ENCODE measurements around the gene TARDBP.
"Not testable (repeated sequence)": the region's sequence is repeated elsewhere in the genome, so short reads cannot be mapped to it uniquely, and the experiment has no call there.

Gene TARDBP

DNA sequence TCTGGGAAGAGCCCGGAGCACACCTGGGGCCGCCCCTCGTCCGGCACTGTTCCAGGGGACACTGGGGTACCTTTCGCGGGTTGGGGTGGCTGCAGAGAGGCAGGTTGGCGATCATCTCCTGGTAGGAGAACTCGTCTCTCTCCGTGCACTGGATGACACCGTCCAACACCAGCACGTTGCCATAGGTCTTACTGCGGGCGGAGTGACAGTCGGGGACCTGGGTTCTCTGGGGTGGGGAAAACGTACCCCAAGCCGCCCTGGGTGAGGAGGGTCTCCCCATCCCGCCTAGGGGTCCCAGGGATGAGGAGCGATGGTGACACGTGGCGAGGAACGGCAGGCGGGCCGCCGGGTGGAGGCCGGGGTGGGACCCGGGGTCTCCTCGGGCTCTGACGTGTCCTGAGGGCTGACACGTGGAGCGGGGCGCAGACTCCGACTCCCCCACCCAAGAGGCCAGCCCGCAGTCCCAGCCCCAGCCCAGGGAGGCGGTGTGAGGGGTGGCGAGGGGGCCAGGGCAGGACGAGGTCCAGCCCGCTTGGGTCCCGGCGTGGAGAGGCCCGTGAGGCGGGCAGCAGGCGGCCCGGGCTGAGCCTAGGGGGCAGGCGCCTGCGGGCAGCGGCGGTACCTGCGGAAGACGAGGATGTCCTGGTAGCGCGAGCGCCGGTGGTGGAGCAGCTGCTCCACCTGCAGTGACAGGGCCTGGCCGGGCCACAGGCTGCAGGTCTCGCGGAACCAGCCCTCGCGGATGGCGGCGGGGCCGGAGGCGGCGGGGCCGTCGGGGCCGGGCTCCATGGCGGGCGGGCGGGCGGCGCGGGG lies 46.9 kb downstream of the TARDBP start:
- DNase-seq (ENCODE audit: low read depth in 3 of 3, low spot score in 1 of 3), result peak in 1 of 3 donors; percentile 15

DNA sequence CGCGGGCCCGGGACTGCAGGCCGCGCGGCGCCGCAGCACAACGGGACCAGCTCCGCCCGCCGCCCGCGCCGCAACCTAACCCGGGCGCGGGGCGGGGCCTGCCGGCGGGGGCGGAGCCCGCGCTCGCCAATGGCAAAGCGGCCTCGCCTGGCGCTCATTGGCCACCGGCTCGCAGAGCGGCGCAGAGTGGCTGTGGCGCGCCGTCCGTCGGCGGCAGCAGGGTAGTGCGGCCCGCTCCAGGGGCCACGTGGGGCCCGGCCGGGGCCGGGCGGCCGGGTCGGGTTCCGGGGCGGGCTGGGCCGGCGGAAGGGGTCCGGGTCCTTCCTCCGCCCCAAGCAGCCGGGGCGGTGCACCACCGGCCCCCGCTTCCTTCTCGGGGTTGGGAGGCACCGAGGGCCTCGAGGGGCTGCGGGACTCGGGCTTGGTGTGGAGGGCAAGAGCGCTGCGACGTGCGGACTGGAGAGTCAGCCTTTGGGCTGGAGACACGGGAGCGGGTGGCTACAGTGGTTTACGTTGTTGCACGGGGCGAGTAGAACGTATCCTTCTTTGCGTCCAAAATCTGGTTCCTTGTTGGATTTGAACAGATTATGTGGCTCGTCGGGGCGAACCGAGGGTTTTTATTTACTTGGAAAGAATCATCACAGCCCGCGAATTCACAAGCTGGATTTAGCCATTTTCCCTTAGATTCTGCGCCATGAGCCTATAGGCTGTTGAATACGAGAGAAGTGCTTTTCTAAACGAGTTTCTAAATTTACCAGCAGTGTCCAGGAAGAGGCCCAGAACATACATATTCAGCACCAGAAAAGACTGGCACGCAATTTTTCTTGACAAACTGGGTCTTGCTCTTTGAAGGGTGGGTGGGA lies 47.7 kb downstream of the TARDBP start, which contains the start of gene SRM:
Gene SRM (minus strand): TSS at position 51 of the 863 bp plus-strand sequence. CDS start 75 bp downstream, outside the sequence.
- peak; percentile 59 to 88 (median 83) for DNase-seq (ENCODE audit: low read depth in 3 of 3, low spot score in 1 of 3)

DNA sequence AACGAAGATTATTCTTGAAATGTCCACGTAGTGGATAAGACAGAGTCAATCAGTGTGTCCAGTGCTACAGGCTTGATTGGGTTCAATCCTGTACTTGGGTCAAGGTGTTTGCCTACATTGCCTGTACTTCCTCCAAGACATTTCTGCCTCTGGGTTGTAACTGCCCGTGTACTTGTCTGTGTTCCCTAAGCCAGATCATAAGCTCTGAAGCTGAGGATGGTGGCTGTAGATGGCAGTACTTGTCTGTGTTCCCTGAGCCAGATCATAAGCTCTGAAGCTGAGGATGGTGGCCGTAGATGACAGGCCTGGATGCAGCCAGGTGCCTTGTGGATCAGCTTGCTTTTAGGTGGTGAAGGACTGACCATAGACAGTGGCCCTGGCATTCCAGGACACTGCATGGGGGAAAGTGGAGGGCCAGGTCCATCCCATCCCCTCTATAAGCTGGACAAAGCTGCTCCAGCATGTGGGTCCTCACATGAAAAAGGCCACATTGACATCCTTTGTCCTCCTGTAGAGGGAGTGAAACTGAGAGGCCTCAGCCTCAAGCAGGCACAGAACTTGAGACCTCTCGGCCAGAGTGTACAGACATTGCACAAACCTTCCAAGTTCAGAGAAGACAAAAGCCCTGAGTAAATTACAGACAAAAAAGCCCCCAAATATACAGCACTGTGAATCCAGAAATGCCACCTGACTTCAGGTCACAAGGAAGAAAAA lies 49.4 kb downstream of the TARDBP start:
- no peak for DNase-seq (ENCODE audit: low read depth in 3 of 3, low spot score in 1 of 3)

DNA sequence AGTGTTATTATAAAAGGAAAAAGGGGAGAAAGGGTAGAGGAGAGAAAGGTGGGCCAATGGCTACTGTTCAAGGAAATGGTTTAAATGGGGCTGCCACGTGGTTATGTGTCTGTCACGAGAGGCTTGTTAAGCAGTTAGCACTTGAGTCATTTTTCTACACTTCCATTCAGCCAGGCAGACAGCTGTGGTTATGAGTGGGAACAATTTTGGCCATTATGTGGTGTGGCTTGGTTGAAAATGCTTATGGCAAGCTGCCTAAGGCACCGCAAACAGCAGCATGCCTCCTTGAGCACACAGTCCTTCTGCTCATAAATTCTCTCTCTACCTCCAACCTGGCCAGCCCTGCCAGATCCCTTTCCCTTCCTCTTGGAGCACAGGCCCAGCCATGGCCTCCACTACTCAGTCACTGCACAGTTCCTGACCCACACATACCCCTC lies 50.5 kb downstream of the TARDBP start:
- DNase-seq (ENCODE audit: low read depth in 3 of 3, low spot score in 1 of 3), result no peak

DNA sequence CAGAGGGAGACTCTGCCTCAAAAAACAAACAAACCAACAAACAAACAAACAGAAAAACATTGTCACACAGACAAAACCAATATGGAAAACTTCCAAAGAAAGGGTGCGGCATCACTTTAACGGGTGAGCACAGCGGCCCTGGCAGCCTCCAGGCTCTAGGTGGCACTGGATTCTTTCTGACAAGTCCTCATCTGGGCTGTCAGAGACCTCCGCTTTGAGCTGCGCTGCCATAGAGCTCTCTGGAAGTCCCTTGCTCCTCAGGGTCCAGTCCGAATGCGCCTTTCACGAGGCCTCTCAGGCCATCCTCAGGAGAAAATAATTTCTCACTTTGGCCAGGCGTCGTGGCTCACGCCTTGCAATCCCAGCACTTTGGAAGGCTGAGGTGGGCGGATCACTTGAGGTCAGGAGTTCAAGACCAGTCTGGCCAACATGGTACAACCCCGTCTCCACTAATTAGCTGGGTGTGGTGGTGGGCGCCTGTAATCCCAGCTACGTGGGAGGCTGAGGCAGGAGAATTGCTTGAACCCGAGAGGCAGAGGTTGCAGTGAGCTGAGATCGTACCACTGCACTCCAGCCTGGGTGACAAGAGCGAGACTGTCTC lies 51.6 kb downstream of the TARDBP start:
- not testable (repeated sequence) for DNase-seq (ENCODE audit: low read depth in 3 of 3, low spot score in 1 of 3)

DNA sequence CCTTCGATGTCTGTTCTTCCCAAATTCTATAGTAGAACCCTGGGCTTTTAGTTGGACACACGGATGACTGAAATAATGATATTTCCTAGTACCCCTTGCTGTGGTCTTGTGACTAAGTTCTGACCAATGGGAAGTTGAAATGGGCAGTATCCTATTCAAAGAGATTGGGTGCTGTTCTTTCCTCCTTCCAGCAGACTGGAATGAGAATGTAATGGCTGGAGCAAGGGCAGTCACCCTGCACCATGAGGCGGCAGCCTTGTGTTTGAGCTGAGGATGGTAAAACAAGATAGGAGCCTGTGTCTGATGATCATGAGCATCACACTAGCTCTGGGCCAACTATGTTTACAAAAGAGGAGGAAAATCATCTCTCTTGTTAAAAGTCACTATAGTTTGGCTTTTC lies 52.5 kb downstream of the TARDBP start:
- no peak for DNase-seq (ENCODE audit: low read depth in 3 of 3, low spot score in 1 of 3)

DNA sequence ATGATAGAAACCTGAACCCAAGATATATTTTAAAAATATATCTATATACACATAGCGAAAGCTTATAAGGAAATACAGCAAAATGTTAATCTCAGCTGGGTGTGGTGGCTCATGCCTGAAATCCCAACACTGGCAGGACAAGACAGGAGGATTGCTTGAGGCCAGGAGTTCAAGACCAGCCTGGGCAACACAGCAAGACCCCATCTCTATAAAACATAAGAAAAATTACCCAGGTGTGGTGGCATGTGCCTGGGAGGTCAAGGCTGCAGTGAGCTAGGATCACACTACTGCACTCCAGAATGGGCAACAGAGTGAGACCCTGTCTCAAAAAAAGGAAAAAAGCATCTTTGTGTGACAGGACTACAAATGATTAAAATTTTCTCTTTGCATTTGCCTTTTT lies 53.3 kb downstream of the TARDBP start:
- DNase-seq (ENCODE audit: low read depth in 3 of 3, low spot score in 1 of 3), result no peak

DNA sequence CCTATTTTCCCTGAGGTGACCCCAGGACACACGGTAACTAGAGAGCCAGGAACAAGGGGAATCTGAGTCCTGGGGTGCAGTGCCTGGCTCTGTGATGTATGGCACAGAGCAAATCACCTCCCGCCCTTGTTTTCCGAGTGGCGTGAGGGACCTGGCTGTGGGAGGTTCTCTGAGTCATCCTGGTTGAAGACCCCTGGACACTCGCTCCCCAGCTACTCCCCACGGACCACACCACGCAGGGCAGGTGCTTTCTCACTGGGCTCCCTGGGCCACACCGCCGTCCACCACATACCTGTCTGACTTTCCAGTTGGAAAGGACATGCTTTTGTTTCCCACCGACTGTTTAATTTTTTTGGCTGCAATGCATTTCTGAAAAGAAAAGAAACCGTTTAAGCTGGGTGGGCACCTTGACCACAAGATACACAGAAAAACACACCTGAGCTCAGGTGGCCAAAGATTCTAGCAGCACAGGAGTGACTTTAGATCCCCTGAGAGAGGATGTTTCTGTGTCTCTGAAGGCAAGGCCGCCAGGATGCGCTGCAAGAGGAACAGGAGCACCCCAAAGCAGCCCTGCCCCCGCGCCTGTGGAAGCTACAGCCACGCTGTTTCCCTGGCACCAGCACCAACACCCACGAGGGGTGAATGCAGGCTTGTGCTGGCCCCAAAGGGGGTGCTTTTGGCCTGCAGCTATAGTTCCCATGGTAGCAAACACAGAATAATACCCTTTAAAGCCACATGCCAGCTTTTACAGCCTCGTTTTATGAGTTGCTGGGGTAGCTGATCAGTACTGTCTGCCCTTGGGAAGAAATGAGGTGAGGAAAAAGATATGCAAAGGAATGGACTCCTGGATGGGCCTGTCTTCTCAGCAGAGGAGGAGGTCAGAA lies 55.5 kb downstream of the TARDBP start:
- DNase-seq (ENCODE audit: low read depth in 3 of 3, low spot score in 1 of 3), result no peak

DNA sequence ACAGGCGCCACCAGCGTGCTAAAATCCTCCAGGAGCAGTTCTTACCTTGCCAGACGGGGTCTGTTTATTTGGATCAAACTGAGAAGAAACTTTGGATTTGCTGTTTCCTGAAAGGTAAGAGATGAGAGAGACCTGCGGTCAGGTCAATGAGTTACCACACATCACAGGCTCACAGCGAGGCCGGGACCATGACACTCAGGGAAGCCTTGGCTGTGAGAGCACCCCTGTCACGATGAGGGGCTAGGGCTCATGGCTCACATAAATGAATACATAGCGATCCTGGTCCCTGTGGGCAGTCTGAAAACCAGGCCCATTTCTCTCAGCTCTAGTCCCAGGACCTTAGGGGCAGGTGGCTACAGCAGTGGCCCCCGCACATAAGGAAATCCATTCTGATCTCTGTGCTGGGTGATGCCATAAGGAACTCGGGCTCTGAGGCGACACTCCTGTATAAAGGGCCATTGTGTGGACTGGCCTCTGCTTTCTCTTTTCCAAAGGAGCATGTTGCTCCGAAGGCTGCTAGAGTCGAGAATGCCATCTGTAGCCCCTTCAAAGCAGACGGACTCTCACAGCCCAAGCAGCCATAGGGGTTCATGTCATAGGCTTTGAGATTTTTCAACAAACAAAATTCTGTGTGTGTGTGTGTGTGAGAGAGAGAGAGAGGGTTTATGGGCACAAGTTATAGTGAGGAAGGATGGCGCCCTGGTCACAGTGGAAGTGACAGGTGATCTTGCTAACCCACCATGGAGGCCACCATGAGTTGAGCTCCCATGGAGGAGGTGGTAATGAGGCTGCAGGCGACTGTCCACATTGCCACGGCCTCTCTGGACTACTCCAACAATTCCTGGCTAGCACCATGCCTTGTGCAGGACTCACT lies 56.4 kb downstream of the TARDBP start:
- no peak for DNase-seq (ENCODE audit: low read depth in 3 of 3, low spot score in 1 of 3)

DNA sequence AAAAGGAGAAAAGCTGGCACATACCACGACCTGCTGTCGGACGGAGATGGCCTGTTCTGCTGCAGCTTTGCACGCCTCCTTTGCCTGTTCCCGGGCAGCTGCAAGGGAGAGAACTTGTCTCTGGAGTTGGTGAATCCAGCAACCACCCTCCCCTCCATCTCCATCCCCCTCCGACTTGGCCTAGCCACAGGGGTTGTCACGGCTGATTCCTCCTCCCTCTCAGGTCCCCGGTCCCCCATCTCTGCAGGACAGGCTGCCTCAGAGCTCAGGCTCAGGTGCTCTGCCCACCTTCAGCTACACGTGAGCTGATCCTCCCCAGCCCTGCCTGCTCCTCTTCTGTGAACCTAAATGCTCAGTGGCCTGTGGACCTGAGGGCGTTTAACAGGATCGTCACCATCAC lies 58.4 kb downstream of the TARDBP start:
- no peak for DNase-seq (ENCODE audit: low read depth in 3 of 3, low spot score in 1 of 3)

DNA sequence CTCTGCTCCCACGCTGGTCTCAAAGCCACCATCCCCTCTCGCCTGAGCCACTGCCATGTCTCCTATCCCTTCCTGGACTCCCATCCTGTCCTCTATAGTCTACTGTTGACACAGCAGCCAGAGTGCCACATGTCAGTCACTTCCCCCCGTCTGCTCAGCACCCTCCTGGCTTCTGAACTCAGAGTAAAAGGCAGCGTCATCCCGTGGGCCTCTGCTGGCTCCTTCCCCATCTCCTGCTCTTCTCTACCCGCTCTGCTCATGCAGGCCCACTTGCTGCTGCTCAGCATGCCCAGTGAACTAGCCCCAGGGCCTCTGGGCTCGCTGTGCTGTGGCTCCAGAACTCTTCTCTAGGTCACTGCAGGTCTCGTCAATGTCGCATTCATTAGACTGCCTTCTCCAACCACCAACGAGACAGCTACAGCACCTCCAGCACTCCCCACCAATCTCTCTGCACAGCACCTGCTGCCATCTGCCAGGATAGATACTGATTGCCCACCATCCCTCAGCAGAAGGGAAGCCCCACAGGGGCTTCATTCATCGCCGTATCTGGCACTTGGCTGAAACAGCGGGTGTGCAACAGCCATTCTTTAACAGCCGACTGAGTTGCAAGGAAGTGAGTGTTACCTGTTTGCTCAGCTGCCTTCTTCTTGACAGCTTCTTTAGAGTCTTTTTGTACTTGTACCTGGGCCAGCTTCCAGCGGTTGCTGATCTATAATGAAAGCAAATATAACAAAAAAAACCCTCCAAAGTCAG lies 59.2 kb downstream of the TARDBP start:
- no peak for DNase-seq (ENCODE audit: low read depth in 3 of 3, low spot score in 1 of 3)

DNA sequence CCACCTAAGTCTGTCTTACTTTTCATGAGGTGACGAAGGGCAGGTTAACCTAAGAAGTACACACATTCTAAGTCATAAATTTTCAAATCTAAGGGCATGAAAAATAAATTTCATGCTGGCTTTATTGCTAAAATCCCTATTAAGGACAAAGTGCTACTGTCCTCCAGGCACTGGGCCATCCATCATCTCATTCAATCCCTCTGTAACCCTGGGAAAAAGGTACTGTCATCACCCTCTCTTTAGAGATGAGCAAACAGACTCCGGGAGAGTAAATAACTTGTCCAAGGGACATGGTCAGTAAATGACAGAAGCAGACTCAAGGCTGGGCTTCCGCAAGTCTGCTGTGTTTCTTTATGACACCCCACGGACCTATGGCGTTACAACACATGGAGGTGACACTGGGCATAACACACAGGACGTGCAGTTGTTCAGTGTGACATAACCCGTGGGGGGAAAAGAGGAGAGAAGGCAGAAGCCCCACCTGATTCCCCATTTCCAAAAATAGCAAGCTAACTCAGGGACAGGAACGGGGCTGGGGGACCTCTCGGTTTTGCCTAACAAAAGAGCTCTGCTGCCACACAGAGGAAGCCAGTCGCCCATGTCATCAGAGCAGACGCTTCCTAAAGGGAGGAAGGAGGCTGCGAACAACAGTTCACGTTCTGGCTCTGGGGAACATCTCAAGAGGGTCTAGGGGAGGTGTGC lies 59.9 kb downstream of the TARDBP start:
- no peak for DNase-seq (ENCODE audit: low read depth in 3 of 3, low spot score in 1 of 3)

DNA sequence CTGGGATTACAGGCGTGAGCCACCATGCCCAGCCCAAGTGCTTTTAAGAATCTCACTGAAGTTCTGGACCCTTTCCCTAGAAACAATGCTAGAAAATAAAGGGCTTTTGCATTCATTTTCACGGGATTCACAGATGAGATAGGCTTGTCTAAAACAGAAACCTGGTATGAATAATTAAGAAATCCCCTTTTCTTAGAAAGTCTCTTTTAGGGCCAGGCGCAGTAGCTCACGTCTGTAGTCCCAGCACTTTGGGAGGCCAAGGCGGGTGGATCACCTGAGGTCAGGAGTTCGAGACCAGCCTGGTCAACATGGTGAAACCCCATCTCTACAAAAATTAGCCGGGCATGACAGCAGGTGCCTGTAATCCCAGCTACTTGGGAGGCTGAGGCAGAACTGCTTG lies 60.9 kb downstream of the TARDBP start:
- DNase-seq (ENCODE audit: low read depth in 3 of 3, low spot score in 1 of 3), result not testable (repeated sequence)

Data from stimulated activated CD4-positive, alpha-beta T cell treated with anti-CD3 and anti-CD28 coated beads, TNF-alpha, amount 100 ng/mL, for 1 hour (primary cell).